NCI-H1417 (cell line): Measurements from ENCODE around the gene AMY1C.
A peak's percentile ranks its signal among the peaks of the same experiment; 100 is the strongest.
"Not testable (repeated sequence)": the region's sequence is repeated elsewhere in the genome, so short reads cannot be mapped to it uniquely, and the experiment has no call there.

Source experiments
- DNase-seq, 3 experiments: peaks; one replicate each; lab custom pipeline; 2025; lab: John Stamatoyannopoulos, UW

AMY1C gene

DNA sequence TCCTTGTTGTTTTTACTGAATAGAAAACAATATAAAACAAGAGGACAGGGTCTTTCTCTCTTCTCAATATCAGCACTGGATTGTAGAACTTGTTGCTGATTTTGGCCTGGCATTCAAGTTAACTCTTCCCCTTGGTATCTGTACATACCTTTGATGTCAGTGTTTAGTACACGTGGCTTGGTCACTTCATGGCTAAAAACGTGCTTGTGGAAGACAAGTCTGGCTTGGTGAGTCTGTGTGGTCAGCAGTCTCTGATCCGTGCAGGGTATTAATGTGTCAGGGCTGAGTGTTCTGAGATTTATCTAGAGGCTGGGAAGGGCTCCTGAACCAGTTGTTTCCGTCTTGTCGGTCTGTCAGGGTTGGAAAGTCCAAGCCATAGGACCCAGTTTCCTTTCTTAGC lies at the start of gene AMY1C:
Gene AMY1C (plus strand): TSS at position 301 of the 400 bp plus-strand sequence. CDS start 572 bp downstream, outside the sequence.
- DNase-seq: not testable (repeated sequence)

DNA sequence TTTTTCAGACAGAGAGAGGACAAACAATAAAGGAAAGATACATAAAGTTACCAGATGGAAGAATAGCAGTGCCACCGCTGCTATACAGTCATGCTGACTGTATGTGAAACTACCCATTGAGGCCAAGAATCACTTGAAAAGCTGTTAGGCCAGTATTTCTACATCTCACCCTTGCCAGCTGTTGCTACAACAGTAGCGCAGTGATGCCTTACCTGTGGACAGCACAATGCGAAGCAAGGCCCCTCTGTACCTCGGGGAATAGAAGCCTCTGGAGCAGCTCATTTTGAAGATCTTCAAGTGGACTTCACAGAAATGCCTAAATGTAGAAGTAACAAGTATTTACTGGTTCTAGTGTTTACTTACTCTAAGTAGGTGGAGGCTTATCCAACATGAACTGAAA lies 49.0 kb upstream of the AMY1C start:
- DNase-seq: not testable (repeated sequence)

DNA sequence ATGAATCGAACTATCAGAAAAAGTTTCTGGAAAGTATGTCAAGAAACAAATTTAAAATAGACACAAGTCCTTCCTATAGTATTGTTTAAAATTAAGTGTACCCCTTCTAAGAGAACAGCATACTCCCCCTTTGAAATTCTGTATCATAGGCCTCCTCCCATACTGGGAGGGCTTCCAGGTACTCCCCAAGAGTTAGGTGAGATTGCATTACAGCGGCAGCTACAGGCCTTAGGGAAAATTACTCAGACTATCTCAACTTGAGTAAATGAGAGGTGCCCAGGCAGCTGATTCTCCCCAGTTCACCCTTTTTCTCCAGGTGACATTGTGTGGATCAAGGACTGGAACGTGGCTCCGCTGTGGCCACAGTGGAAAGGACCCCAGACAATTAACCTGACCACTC lies 48.4 kb upstream of the AMY1C start:
- DNase-seq: not testable (repeated sequence)

DNA sequence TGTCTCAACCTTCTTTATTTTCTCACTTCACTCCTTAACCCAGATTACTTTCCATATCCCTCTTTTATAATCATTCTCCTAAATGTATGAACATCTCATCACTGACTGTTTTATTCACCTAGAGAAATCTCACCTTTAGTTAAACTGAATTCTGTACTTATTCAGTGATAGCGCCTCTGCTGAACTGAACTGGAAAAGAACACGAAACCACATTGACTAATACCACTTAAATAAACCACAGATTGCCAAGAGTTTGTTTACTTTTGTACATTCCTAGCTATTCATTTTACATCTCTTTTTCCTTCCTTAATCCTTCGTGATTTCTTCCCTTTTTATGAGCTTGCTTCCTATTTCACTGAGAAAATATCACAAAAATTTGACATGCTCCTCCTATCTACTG lies 42.0 kb upstream of the AMY1C start:
- not testable (repeated sequence) for DNase-seq

DNA sequence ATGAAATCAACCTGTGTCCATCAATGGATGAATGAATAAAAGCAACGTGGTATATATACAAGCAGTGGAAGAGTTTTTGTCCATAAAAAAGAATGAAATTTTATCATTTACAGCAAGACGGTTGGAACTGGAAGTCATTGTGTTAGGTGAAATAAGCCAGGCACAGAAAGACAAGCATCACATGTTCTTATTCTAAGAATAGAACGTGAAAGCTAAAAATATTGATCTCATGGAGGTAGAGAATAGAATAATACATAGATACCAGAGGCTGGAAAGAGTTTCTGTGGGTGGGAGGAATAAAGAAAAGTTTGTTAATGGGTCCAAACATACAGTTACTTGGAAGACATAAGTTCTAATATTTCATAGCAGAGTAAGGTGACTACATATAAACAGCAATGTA lies 39.3 kb upstream of the AMY1C start:
- DNase-seq: not testable (repeated sequence)

DNA sequence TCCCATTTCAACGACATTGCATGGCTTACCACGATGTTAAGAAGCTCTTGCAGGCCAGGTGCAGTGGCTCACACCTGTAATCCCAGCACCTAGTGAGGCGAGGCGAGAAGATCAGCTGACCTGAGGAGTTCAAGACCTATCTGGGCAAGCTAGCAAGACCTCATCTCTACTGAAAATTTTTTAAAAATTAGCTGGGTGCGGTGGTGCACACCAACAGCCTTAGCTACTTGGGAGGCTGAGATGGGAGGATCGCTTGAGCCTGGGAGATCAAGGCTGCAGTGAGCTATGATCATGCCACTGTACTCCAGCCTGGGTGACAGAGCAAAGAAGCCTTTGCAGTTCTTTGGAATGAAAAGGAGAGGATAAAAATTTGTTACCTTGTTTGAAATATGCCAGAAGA lies 32.3 kb upstream of the AMY1C start:
- DNase-seq: not testable (repeated sequence)

DNA sequence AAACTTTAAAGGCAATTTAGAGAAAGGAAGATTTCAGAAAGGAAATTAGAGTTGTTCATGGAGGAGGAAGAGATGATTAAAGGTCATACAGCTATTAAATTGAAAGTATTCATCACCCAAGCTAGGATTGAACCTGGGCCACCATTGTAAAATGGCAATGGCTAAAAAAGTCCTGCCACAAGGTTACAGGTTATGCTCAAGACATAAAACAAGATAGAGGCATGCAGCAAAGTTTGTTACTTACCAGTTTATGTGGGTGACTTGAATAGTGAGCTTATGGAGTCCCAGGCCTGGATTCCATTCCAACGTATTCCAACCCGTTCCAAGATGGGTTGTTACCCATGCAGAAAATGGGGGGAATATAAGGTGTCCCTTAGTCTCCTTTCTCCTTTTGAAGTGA lies 28.2 kb upstream of the AMY1C start:
- DNase-seq: not testable (repeated sequence)

DNA sequence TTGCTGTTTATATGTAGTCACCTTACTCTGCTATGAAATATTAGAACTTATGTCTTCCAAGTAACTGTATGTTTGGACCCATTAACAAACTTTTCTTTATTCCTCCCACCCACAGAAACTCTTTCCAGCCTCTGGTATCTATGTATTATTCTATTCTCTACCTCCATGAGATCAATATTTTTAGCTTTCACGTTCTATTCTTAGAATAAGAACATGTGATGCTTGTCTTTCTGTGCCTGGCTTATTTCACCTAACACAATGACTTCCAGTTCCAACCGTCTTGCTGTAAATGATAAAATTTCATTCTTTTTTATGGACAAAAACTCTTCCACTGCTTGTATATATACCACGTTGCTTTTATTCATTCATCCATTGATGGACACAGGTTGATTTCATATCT lies 14.4 kb upstream of the AMY1C start:
- not testable (repeated sequence) for DNase-seq

DNA sequence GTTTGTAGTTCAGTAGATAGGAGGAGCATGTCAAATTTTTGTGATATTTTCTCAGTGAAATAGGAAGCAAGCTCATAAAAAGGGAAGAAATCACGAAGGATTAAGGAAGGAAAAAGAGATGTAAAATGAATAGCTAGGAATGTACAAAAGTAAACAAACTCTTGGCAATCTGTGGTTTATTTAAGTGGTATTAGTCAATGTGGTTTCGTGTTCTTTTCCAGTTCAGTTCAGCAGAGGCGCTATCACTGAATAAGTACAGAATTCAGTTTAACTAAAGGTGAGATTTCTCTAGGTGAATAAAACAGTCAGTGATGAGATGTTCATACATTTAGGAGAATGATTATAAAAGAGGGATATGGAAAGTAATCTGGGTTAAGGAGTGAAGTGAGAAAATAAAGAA lies 11.7 kb upstream of the AMY1C start:
- DNase-seq: not testable (repeated sequence)

DNA sequence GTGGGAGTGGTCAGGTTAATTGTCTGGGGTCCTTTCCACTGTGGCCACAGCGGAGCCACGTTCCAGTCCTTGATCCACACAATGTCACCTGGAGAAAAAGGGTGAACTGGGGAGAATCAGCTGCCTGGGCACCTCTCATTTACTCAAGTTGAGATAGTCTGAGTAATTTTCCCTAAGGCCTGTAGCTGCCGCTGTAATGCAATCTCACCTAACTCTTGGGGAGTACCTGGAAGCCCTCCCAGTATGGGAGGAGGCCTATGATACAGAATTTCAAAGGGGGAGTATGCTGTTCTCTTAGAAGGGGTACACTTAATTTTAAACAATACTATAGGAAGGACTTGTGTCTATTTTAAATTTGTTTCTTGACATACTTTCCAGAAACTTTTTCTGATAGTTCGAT lies 5.2 kb upstream of the AMY1C start:
- not testable (repeated sequence) for DNase-seq

DNA sequence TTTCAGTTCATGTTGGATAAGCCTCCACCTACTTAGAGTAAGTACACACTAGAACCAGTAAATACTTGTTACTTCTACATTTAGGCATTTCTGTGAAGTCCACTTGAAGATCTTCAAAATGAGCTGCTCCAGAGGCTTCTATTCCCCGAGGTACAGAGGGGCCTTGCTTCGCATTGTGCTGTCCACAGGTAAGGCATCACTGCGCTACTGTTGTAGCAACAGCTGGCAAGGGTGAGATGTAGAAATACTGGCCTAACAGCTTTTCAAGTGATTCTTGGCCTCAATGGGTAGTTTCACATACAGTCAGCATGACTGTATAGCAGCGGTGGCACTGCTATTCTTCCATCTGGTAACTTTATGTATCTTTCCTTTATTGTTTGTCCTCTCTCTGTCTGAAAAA lies 4.7 kb upstream of the AMY1C start:
- DNase-seq: not testable (repeated sequence)

DNA sequence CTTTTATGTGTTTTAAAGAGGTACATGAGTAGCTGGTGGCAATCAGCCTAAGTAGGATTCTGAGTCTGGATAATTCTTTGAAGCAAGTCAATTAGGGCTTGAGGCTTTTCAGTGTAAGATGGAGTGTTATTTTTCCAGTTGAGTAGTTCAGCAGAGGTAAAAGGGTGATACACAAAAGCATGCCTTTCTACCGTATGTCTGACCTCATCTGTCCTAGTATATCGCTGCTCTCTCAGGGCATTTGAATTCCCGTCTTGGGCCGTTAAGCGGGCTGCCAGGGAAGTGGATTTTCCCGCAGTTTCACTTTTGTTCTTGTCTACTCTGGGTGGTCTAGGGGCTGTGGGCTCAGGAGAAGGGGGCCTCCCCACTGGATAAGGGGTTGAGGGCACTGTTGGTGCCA lies 1.4 kb upstream of the AMY1C start:
- not testable (repeated sequence) for DNase-seq

DNA sequence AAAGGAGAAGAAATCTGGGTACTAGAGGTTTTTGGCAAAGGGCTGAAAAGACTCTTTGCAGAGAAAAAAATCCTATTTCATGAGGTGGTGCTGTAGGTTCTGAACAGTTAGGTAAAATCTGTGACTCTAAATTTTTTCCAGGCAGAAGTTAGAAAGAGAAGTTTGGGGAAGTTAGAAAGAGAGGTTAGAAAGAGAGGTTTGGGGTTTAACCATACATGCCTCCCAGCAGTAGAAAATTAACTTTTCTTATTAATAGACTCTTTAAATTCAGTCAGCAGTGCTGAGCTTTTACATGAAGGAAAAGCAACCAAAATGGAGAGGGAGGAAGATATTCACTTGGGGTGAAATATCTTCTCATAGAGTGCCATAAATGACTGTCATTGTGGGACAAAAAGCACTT lies 12.2 kb downstream of the AMY1C start:
- DNase-seq: no peak

DNA sequence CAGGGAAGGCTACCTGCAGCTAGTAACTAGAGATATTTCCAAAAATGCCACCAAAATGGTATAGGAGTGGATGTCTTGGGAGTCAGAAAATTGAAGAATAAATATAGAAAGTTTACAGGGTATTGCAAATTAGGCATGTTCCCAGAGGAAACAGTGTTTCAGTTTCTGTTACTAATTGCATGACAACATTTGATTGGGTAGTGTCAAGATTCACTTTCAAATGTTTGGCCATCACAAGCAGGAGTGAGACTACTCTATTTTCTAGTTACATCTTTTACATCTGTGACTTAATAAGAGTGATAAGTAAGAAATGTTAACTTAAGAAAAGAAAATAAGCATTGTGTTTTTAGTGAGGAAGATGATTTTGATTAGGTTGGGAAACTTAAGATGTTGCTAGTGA lies 30.2 kb downstream of the AMY1C start:
- DNase-seq: no peak

DNA sequence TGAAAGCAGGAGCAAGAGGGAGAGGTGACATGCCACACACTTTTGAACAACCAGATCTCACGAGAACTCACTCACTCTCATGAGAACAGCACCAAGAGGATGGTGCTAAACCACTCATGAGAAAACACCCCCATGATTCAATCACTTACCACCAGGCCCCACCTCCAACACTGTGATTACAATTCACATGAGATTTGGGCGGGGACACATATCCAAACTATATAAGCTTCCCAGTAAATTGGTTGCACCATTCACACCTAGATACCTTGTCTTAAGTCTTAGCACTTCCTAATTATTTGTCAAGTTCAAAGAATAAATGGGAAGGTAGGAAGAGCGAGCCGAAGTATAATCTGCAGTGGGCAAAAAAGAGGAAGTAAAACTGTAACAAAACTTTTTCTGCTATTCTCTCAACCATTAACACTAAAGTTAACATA lies 34.3 kb downstream of the AMY1C start:
- no peak for DNase-seq

DNA sequence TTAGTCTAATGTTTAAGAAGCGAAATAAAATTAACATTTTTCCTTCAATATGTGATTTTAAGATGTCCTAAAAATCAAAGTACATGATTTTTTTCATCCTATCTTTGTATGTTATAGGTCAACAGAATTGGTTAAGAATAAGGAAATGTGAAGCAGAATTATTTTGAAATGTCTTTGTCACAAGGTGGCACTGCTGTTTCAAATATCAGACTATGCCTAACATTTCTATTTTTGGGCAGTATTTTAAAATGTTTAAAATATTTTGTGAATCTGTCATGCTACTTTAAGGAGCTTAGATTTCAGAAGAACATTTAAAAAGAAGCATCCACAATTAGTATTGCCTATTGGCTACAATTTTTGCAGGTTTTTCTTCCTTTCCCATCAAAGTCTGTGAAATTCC lies 38.7 kb downstream of the AMY1C start:
- DNase-seq: peak; percentile 10 to 55 (median 16)

DNA sequence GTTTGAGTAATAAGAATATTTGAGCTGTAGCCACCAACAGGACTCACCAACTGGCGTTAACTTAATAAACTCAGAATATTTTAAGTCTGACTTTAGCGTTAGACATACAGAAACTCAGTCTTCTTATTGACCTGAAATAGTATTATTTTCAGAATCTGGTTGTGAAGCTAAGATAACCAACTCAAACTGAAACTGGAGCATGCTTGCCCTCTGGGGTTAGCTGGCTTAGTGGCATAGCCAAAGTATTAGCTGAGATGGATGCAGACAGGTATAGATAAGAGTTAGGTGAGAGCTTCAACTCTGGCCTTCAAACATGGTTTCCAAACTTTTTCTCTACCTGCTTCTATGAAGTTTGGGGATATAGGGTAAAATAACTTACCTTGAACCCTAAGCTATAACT lies 40.5 kb downstream of the AMY1C start:
- no peak for DNase-seq
